Pulmonary artery endothelial cell (primary cell): Measurements from ENCODE around the gene SCAI. TPM values are rescaled to one million over a fixed set of nuclear protein-coding genes. Genes with fewer than 3 reads are reported as not detected.
"Not testable (repeated sequence)": the region's sequence is repeated elsewhere in the genome, so short reads cannot be mapped to it uniquely, and the experiment has no call there.

Experiments
- DNase-seq: peaks from one replicate; pipeline ENCODE4 v3.0.0-alpha.2; 2011; ENCODE audit warnings: low read depth, low spot score
- total RNA-seq: library from RNA; depleted of rRNA; stranded (reverse); fragments of >200 nt; gene quantifications from 2 replicates; pipeline ENCODE4 v1.2.3, GENCODE V29; 2014

The SCAI gene
- total RNA-seq, 1 donor from 2014 or later, result 5.9 TPM

DNA sequence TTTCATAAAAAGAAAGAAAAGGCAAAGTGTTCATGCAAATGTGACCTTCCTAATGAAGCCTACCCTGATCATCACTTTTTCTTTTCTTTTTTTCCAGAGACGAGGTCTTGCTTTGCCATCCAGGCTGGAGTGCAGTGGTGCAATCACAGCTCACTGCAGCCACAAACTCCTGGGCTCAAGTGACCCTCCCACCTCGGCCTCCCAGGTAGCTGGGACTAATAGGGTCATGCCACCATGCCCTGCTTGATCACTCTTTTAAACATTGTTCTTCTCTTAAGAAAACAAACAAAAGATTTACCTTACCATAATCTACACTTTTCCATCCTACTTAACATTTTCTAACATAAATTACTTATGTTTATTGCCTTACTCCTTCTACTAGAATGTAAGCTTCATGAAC, 193.9 kb downstream of the SCAI start:
- no peak for DNase-seq

DNA sequence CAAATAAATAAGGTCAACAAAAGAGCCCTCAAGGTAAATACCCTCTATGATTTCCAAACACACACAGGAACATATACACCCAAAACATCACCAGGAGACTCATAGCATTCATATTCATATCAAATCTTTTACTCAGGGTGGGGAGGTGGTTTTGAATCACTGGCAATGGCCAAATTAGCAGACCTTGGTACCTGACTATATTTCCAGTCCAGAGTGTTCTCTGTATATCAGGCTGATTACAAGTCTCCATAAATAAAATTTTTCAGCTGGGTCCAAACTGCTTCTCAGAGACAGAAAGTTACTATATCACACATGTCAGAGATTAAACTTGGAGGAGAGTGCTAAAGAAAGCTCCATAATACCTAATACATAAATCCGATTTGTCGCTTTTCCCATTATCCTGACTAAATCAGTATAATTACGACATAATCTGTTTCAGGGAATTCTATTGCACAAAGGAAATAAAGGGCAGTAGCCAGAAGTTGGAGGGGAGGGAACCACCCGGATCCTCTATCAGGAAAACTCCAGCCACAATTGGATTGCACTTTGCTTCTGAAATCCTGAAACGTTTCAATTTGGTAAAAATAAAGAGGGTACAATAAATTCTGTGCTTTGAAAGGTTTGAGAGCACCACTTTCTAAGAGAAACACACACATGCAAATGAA, 195.5 kb downstream of the SCAI start:
- no peak for DNase-seq

GRCh38 chr9:124946167-124946566, 197.2 kb downstream of the SCAI start:
- DNase-seq, result no peak

DNA sequence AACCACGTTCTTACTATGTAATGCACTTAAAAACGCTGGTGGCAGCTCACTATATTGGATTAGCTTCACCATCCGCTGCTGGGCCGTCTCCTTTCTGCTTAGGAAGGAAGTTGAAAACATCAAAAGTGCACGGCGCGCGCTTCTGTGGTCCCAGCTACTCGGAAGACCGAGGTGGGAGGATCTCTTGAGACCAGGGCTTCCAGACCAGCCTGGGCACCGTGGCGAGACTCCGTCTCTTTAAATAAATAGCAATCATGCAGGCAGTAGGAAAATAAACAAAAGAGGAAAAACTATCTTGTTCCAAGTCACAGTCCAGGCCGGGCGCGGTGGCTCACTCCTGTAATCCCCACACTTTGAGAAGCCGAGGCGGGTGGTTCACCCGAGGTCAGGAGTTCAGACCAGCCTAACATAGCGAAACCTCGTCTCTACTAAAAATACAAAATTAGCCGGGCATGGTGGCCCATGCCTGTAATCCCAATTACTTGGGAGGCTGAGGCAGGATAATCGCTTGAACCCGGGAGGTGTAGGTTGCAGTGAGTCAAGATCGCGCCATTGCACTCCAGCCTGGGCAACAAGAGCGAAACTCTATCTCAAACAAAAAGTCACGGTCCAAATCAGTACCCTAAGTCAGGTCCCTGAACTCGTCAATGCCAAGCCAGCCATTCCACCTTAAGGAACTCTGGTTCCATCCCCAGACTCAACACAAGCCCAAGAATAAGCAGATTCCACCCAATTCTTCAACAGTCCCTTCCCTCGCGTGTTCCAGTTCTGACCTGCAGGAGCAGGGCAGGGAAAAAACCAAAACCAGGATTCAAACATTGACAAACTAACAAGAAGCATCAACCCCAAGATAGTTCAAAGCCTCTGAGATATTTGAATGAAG, 201.4 kb downstream of the SCAI start:
- DNase-seq, result no peak

- DNase-seq, result peak; percentile 73
Observed at GRCh38 chr9:124940894-124941678, 202.2 kb downstream of the SCAI start, which contains the start of gene GOLGA1. TSS of gene GOLGA1 (minus strand) at chr9:124941083. CDS start at chr9:124938711, 2,372 bp downstream.

- no peak for DNase-seq
Observed at GRCh38 chr9:124940521-124940893, 202.8 kb downstream of the SCAI start.

- no peak for DNase-seq
Observed at GRCh38 chr9:124939944-124940343, 203.4 kb downstream of the SCAI start.

- DNase-seq, result peak; percentile 41
Observed at GRCh38 chr9:124934290-124934689, 209.0 kb downstream of the SCAI start.

DNA sequence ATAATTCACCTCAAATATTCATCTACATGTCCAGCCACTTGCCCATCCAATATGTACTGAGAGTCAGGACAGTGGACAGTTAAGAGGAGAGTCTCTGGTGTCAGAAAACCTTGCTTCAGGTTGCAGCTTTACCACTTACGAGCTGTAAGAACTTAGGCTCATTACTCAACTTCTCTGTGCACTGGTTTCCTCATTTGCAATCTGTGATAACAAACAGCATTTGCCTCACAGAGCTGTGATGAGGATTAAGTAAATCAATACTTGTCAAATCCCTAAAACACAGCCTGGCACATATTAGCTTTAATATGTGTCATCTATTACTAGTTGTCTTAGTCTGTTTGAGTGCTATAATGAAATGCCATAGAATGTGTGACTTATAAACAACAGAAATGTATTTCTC, 211.0 kb downstream of the SCAI start:
- DNase-seq, result no peak

- DNase-seq, result no peak
Observed at GRCh38 chr9:124929464-124929863, 213.9 kb downstream of the SCAI start.

GRCh38 chr9:124928116-124928515, 215.2 kb downstream of the SCAI start:
- DNase-seq, result no peak

GRCh38 chr9:124920394-124920793, 222.9 kb downstream of the SCAI start:
- not testable (repeated sequence) for DNase-seq

GRCh38 chr9:124914753-124915405, 228.4 kb downstream of the SCAI start:
- DNase-seq, result no peak

DNA sequence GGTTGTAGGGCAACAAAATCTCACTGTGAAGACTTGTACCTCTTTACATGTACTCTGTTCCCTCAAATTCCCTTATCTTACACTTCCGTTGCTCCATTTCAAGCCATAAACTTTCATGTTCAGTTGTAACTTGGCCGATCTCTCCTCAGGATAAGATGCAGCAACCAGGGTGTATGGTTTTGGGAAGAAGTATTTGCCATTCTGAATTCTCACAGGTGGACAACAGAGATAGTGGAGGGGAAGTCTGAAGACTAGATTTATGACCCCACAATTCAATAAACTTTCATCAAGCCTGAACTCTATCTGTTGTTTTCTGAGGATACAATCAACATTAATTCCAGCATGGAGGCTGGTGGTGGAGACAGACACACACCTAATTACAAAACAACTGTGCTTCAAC, 229.9 kb downstream of the SCAI start:
- no peak for DNase-seq

- DNase-seq, result no peak
Observed at GRCh38 chr9:124911766-124912165, 231.6 kb downstream of the SCAI start.

- no peak for DNase-seq
Observed at GRCh38 chr9:124908098-124908497, 235.2 kb downstream of the SCAI start.

DNA sequence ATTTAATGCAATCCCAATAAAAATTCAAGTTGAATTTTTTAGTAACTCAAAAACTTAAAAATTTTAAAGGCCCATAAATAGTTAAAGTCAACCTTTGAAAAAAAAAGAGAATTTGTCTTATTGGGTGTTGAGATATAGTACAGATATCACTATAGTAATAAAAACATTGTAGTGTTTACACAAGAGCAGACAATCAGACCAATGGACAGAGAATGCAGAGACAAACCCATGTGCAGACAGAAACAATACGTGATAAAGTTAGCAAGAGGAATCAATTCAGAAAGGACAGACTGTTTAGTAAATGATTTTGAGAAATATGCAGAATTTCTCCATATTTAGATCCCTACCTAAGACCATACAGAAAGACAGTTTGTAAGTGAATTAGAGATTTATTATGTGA, 236.4 kb downstream of the SCAI start:
- peak; percentile 13 for DNase-seq

- no peak for DNase-seq
Observed at GRCh38 chr9:124899845-124900244, 243.5 kb downstream of the SCAI start.

GRCh38 chr9:124897570-124898460, 245.5 kb downstream of the SCAI start:
- no peak for DNase-seq

DNA sequence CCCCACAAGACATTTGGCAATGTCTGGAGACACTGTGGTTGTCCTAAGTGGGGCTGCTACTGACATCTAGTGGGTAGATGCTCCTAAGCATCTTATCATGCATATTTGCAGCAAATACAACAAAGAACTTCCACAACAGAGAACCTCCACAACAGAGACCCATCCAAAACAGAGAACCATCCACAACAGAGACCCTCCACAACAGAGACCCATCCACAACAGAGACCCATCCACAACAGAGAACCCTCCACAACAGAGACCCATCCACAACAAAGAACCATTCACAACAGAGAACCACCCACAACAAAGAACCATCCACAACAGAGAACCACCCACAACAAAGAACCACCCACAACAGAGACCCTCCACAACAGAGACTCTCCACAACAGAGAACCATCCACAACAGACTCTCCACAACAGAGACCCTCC, 248.6 kb downstream of the SCAI start:
- DNase-seq, result no peak
